Activated T-helper 9 cell treated with anti-CD3 and anti-CD28 coated beads, Interleukin-2, amount 50 U/mL, for 16 hours (primary cell): ENCODE measurements around the gene DRG2.

Experiments
- DNase-seq: peaks from one replicate; pipeline ENCODE4 v3.0.0-alpha.2; 2020; ENCODE audit warnings: low read depth

DRG2 gene, protein sequence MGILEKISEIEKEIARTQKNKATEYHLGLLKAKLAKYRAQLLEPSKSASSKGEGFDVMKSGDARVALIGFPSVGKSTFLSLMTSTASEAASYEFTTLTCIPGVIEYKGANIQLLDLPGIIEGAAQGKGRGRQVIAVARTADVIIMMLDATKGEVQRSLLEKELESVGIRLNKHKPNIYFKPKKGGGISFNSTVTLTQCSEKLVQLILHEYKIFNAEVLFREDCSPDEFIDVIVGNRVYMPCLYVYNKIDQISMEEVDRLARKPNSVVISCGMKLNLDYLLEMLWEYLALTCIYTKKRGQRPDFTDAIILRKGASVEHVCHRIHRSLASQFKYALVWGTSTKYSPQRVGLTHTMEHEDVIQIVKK

DNA sequence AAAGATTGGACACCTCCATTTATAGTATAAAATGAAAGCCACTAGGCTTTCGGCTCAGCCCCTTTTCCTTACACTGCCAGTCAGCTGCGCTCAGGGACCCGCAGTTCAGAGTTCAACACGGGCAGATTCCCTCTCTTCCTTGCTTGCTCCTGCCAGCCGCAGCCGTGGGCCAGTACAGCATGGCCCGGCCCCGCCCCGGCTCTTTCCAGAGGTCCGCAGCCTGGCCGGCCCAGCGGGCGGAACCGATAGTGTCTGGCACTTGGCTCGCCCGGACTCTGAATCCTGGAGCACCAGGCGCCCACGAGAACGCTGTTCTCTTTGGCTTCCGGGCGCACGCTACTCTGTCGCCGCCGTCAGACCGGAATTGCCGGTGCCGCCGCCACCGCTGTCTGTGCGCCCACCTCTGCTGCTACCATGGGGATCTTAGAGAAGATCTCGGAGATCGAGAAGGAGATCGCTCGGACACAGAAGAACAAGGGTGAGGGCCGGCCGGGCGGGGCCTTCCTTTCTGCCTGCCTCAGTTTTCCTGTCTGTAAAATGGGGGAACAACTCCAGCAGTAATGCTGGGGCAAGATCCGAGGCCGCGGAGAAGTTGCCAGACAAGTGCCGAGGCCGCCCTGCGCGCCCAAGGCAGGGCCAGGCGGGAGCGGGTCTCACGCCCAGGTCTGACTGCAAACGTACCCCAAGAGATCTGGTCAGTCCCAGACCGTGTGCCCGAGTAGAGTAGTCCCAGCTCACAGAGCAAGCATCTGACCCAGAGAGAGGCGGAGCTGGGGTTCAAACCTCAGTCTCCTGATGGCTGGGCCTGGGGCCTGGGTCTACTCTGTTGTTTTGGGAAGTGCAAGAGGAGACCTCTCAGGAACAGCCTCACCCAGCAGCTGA, at the start of gene DRG2:
Gene DRG2, plus strand, starts transcription at position 339 of the 882 bp plus-strand sequence. Its CDS starts 76 bp downstream, at position 415.
- DNase-seq, result peak; percentile 83

DNA sequence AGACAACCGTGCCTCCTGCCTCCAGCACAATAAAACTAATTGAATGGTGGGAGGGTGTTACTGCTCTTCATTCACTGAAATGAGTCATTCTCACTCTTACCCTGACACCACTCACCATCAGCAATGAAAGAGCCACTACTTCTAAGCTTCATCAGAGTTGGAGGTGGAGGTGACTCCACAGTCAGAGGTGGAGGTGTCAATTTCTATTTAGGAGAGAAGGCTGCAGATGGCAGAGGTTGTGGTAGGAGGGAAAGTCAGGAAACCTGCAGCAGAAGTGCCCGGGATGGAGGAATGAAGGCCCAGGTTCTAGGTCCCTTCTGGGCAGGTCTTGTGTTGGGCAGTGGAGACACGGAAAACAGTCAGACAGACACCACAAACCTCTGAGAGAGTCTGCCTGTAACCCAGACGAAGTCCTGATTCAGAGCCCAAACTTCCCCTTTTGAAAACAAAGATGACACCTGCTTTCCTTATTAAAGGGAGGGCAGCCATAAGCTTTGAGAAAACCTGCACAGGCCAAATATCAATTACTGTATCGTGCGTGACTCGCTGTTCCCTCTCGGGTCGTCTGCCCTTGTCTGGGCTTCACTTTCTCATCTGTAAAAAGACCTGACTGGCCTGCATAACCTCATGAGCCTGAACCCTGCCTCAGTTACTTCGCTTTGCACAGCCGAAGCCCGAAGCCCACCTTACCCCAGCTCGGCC, 49.4 kb upstream of the DRG2 start:
- DNase-seq, result no peak

DNA sequence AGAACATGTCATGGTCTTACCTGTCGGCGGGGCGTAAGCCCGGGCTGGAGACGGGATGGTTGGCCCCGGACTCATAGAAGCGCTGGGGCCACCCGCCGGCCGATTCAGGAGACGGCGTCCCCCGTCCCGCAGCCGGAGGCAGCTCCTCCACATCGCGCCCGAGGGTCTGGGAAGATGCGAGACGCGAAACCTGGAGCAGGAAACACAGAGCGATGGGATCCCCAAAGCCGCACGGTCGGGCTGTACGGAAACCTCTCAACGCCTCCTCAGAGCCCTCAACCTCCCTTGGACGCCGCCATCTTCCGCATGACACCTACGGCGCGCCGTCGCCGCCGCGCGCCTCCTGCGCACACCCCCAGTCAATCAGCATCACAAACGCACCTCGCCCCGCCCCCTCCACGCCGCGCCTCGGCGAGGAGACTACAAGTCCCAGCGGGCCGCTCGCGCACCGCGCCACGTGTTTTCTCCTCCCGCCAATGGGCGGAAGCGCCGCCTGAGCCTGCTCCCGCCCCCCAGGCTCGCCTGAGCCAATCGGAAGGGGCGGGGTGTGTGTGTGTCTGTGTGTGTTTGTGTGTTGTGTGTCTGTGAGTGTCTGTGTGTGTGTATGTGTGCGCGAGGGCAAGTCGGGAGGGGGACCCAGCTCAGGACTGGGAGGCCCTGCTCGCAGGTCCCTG, 48.8 kb upstream of the DRG2 start, which contains the start of the genes ATPAF2 and GID4:
Gene ATPAF2, minus strand, starts transcription at position 308 of the 674 bp plus-strand sequence. Its CDS starts 155 bp downstream, at position 153.
Gene GID4, plus strand, starts transcription at position 548 of the 674 bp plus-strand sequence. Its CDS starts 57 bp downstream, at position 605.
- DNase-seq, result peak; percentile 100

DNA sequence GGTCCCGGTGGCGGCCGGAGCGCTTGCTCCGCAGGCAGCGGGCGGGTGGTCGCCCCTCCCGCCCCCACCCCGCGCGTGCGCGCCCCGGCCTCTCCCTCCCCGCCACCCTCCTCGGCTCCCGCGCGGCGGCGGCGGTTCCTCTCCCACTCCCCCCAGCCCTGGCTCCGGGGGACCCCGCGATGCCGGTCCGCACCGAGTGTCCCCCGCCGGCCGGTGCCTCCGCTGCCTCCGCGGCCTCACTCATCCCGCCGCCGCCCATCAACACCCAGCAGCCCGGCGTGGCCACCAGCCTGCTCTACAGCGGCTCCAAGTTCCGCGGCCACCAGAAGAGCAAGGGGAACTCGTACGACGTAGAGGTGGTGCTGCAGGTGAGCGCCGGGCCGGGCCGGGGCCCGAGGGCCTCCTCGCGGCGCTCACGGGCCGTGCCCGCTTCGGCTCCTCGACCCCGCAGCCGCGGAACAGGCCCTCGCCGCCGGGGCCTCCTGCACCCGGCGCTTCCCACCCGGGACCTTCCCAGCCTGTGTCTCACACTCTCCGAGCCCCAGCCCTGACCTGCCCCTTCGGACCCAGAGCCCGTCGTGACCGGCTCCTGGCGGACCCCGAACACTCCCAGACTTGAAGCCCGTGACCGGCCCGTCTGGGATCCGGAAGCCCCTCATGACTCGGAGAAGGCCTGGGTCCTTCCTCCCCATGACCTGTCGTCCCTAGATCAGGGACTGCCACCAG, 48.0 kb upstream of the DRG2 start:
- DNase-seq, result no peak

DNA sequence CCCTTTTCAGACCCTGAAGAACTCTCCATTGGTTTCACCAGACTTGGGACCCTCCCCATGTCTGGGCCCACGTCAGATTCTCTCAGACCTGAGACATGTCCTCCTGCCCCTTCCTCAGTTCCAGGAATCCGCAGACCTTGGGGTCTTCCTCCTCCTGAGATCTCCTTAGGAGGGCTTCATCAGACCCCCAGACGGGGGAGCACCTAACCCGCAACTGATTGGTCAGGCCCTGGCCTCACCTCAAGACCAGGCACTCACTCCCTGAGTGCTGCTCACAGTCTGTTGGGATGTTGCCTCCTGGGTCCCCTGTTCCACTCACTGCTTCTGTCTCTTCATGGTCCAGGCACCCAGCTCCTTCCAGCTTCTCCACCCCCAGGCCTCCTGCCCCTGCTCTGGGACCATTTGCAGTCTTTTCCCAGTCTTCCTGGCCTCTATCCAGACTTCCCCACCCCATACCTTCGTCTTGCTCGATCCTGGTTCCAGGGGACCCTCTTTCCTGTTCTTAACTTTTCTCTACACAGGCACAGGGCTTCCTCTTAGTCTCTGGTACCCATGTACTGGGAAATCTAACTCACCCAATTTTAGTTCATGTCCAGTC, 47.4 kb upstream of the DRG2 start:
- DNase-seq, result no peak

DNA sequence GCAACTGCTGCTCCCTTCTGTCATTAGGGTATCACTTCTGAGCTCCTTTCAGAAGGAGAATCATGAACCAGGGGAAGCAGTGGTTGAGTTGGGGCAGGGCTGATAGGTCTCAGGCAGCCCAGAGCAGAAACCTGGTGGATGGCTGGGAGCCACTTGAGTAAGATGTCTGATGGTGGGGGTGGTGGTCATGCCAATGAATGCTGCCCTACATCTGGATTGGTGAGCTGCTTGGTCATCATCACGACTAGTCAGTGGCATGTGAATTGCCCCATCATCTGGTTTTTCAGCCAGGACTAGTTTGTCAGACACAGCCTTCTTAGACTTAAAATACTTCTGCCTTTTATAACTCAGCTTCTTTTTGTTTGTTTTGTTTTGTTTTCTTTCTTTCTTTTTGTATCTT, 46.0 kb upstream of the DRG2 start:
- no peak for DNase-seq

DNA sequence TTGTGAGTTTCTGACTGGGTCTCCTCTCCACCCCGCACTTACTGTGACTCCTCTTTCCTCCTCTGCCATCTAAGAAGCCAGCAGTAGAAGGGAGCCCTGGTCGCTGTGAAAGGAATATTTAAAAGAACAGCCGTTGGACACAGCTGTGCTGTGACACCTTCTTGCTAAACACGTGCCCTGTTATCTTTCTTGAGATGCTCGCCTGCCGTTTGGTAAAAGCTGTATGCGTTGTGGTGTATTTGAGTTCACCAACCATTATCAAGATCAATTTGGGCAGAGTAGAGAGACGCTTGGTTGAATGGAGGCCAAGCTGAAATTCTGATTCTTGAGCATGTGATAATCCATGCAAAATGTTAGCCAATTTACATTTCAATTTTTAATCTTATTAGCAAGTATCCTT, 44.8 kb upstream of the DRG2 start:
- no peak for DNase-seq

DNA sequence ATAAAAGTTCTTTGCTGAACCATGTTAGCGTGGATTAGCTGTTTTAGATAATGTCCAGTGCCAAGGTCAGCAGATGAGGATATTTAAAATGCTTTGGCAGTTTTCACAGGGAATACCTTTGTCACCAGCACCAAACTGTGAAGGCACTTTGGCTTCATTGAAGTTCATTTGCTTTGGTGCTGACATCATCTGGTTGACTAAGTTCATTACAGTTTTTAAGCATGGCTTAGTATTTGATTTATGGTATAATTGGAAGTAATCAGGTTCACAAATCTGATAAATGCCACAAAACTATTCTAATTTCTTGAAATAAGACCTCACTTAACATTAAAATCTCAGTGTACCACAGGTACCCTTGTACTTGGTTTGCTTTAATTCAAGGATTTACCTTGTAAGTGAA, 44.3 kb upstream of the DRG2 start:
- no peak for DNase-seq

DNA sequence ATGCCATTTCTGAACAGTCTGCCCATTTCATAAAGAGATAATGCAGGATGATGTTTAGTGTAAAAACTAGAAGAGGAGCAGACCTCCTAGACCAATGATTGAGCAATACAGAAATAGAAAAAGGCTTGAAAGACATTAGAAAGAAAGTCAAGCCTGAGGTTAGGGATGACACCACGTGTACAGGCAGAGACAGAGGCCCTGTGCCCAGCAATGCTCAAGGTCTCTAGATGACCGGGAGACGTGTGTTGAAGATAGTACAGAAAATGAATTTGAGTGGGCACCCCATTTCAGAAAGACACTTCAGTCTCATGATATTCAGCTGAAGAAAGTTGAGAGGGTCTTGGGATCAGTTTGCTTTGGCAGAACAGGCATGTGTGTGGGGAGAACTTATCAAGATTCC, 43.1 kb upstream of the DRG2 start:
- DNase-seq, result no peak

DNA sequence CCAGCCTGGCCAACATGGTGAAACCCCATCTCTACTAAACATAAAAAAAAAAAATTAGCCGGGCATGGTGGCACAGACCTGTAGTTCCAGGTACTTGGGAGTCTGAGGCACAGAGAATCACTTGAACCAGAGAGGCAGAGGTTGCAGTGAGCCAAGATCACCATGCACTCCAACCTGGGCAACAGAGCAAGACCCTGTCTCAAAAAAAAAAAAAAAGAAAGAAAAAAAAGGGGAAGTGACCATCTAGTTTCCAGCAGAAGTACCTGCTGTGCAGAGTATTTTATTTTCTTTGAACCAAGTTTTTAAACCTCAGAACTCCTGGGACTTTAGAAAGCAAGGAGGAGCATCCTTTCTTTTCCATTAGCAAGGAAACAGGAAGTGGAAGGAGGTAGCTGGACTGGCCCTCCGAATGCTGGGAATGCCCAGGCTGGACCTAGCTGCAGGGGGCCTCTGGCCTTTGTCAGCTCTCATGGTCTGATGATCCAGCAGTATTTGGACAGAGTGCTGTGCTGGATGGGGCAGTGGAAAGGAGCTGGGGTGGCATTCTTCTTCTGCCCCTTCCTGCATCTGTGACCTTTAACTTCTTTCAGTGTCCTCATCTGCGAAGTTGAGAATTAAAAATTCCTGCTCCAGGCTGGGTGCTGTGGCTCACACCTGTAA, 41.9 kb upstream of the DRG2 start:
- no peak for DNase-seq

DNA sequence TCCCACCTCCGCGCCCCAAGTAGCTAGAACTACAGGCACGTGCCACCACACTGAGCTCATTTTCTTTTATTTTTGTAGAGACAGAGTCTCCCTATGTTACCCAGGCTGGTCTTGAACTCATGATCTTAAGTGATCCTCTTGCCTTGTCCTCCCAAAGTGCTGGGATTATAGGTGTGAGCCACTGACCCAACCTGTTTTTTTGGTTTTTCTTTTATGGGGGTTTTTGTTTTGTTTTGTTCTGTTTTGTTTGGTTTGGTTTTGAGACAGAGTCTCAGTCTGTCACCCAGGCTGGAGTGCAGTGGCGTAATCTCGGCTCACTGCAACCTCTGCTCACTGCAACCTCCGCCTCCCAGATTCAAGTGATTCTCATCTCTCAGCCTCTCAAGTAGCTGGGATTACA, 32.2 kb upstream of the DRG2 start:
- DNase-seq, result no peak

DNA sequence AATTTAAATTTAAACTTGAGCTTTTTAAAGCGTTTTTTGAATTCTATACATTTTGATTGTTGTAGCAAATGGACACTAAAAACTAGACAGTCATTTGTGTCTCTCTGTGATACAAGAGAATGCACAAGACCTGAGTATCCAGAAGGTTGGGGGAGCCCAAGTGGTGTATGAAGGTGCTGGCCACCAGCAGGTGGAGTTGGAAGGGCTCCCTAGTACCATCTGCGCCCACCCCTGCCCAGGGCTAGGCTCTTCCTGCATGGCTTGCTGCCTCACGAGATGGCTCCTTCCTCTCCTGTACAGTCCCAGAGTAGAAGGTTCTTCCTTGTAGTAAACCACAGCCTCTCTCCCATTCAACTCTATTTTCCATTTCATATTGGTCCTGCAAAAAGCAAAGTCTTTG, 31.5 kb upstream of the DRG2 start:
- no peak for DNase-seq

DNA sequence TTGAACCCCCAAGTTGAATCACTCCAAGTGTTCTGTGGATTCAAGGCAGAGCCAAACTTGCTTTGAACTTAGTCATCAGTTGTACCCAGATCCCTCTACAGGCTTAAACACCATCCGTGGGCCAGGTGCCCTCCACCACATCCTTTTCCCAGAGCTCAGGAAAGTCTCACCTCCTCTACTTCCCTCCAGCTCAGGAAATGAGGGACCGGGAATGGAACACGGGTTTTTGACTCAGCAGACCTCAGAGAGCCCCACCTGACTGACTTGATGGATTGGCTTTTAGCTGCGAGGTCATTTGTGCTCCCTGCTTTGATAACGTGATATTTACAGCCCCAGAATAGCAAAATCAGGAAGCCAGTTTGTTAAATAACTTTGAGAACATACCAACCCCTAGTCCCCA, 28.5 kb upstream of the DRG2 start:
- no peak for DNase-seq

DNA sequence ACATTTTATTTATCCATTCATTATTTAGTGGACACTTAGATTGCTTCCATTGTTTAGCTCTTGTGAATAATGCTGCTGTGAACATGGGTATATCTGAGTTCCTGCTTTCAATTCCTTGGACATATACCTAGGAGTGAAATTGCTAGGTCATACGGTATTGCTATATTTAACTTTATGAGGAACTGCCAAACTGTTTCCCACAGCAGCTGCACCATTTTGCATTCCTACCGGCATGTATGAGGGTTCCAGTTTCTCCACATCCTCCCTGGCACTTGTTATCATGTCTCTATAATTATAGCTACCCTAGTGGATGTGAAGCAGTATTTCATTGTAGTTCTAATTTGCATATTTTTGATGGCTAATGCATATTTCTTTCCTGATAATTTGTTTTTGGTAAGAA, 23.7 kb upstream of the DRG2 start:
- DNase-seq, result no peak

DNA sequence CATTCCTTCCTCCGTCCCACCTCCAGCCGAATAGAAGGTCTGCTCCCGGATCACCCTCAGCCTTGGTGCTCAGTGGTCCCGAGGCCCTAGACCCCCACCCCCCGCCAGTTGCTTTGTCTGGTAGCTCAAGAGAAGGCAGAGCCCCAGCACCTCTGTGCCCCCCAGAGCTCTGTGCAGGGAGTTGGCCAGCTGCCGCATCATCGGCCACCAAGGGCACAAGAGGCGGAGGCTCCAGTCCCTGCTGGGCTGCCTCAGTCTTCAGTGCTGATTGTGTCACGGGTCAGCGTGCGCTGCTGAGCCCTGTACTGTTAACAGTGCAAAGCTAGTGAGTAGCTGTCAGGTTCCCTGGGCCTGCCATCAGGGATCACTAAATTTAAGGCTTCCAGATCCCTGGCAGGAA, 22.2 kb upstream of the DRG2 start:
- DNase-seq, result no peak

DNA sequence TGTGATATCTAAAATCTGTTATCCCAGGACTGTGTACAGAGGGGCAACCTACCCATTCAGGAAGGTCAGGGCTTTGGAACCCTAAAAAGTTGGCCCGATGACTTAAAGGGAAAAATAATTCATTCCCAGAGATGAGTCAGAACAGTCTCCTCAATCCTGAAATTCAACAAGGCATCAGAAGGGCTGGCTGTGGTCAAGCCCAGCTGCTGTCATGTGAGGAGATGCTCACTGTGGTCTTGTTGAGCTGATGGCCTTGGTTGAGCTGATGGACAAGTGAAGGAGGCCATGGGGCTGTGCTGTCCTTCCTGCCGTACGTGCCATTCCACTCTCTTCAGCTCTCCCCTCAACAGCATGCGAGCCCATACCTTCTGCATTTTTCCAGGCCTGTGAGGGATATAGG, 20.9 kb upstream of the DRG2 start:
- no peak for DNase-seq

DNA sequence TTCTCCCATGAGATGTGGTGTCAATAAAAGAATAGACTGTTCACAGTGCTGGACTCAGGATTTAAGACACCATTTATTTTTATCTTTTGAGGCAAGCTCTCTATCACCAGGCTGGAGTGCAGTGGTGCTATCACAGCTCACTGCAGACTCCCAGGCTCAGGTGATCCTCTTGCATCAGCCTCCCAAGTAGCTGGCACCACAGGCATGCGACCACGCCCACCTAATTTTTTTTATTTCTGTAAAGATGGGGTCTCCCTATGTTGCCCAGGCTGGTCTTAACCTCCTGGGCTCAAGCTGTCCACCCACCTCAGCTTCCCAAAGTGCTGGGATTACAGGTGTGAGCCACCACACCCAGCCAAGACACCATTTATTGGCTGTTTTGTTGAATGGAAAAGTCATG, 18.6 kb upstream of the DRG2 start:
- DNase-seq, result no peak

DNA sequence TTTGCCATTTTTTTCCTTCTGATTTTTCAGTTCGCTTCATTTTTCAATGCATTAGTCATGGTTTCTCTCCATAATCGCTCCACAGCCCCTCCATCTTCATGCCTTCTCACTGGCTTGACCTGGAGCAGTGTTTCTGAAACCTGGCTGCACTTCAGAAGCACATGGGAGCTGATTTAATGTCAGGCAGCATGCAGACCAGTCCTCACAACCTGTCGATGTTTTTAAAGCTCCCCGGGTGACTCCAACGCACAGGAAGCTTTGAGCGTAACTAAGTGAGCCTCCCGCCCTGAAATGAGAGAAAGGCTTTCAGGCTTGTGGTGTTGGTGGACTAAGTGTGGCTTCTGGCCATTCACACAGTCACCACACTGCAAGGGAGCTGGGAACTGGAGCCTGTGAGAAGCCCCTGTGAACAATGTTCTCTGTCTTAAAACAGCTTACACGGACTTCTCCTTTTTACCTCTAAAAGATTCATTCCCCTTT, 16.8 kb upstream of the DRG2 start:
- no peak for DNase-seq

DNA sequence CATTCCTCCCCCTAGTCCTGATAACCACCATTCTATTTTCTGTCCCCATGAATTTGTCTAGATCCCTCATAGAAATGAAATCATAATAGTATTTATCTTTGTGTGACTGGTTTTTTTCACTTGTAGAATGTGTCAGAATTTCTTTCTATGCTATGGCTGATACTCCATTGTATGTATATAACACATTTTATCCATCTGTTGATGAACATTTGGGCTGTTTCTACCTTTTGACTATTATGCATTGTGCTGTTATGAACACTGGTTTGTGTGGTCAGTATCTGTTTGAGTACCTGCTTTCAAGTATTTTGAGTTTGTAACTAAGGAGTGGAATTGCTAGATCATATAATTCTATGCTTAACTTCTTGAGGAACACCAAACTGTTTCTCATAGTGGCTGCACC, 16.0 kb upstream of the DRG2 start:
- DNase-seq, result no peak
